ENCODE data around the gene ZCCHC7. TPM values are rescaled to one million over a fixed set of nuclear protein-coding genes. Genes with fewer than 3 reads are reported as not detected.
"Not testable (repeated sequence)": the region's sequence is repeated elsewhere in the genome, so short reads cannot be mapped to it uniquely, and the experiment has no call there.

The ZCCHC7 gene
- total and polyA plus RNA-seq, 4 experiments from 2014 or later: 30.1 to 43.9 (median 38.8) TPM

DNA sequence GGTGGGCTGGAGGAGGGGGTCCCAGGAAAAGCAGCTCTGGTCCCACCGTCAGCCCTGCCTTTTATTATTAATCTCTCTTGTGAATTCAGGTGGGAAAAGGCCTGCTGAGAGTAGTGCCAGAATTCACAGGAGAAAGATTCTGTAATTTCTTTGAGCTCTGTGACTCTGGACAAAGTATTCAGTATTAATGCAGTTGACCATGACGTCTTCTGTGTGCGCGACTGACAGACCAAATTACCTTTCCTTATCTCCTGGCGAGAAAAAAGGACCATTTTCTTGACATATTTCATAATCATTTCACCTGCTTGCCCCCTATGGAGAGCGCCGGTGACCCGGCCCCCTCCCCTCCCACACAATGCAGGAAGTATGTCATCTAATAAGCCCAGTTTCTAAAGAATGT lies 275.3 kb downstream of the ZCCHC7 start:
- Histone ChIP-seq H3K9me3 (ENCODE audit: control insufficient read depth in 1 of 2, low read length in 2 of 2) (no peaks in the 10 kb centered on the region), H3K36me3 (ENCODE audit: insufficient read depth, low read length) (no peaks in the 10 kb centered on the region), H3K4me1 (ENCODE audit: insufficient read depth, low read length) (no peaks in the 10 kb centered on the region), H3K4me3 (ENCODE audit: low read length in 2 of 2) (no peak overlapping the region), H3K27me3 (ENCODE audit: insufficient read depth, low read length) (no peaks in the 10 kb centered on the region), H3K27ac (ENCODE audit: low read depth, low read length) (no peak overlapping the region)
- ChIA-PET CTCF (ENCODE audit: partially characterized antibody) (interaction anchor here (0.7 kb wide), 1 partner anchor 70 kb away, joined by 3 read pairs; no protein-coding TSS in a partner anchor), POLR2A (ENCODE audit: partially characterized antibody) (no interaction called here)
- Mint-ChIP-seq H3K27ac (no peak overlapping the region), H3K27me3 (peaks cover 2% of the 10 kb centered on the region in 2 donors), H3K4me3 (no peak overlapping the region), H3K36me3 (no peaks in the 10 kb centered on the region), H3K9me3 (no peaks in the 10 kb centered on the region), H3K4me1 (no peaks in the 10 kb centered on the region)
- DNase-seq: no peak
- intact Hi-C loops (cut with micrococcal nuclease): no loop called here

DNA sequence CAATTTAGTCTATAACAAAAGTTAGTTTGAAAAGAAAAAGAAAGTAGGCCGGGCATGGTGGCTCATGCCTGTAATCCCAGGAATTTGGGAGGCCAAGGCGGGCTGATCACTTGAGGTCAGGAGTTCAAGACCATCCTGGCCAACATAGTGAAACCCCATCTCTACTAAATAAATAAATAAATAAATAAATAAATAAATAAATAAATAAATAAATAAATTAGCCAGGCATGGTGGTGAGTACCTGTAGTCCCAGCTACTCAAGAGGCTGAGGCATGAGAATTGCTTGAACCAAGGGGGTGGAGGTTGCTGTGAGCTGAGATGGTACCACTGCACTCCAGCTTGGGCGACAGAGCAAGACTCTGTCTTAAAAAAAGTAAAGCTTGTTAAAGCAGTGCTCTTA lies 277.6 kb downstream of the ZCCHC7 start:
- H3K27me3 ChIP-seq (ENCODE audit: insufficient read depth, low read length); H3K27ac ChIP-seq (ENCODE audit: low read depth, low read length); H3K4me1 Mint-ChIP-seq; intact Hi-C loops (cut with micrococcal nuclease); H3K27me3 Mint-ChIP-seq; POLR2A ChIA-PET (ENCODE audit: partially characterized antibody); H3K4me1 ChIP-seq (ENCODE audit: insufficient read depth, low read length); DNase-seq; H3K9me3 Mint-ChIP-seq; H3K4me3 ChIP-seq (ENCODE audit: low read length in 2 of 2); H3K27ac Mint-ChIP-seq; H3K36me3 ChIP-seq (ENCODE audit: insufficient read depth, low read length); H3K36me3 Mint-ChIP-seq; H3K9me3 ChIP-seq (ENCODE audit: control insufficient read depth in 1 of 2, low read length in 2 of 2); H3K4me3 Mint-ChIP-seq: not testable (repeated sequence)
- CTCF ChIA-PET (ENCODE audit: partially characterized antibody): interaction anchor here (1.0 to 1.2 kb wide), 3 partner anchors 10 to 525 kb away, joined by 3 to 4 read pairs (median 3); no protein-coding TSS in a partner anchor

DNA sequence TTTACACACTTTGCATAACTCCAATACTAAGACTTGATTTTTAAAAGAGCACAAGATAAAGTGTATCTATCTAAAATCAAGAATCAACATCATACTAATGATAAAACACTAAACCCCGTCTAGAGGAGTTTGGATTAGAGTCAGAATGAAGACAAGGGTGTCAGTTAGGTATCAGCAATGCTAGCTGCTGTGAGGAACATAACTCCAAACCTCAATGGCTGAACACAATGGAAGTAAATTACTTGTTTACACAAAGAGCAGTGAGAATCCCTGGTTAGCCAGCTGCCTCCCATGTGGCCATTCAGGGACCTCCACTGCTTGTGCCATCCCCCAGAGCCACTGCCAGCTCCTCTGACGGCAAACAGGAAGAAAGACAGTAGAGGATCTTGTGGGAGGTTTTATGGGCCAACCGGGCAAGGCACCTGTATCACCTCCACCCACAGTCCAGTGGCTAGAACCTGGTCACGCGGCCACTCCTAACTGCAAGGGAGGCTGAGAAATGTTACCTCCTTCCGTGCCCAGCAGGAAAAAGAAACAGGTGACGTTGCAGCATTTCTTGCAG lies 278.2 kb downstream of the ZCCHC7 start:
- H3K9me3 Mint-ChIP-seq: no peaks in the 10 kb centered on the region
- no peak for DNase-seq
- CTCF ChIA-PET (ENCODE audit: partially characterized antibody): interaction anchor here (1.0 to 1.2 kb wide), 3 partner anchors 9 to 525 kb away, joined by 3 to 4 read pairs (median 3); no protein-coding TSS in a partner anchor
- Histone ChIP-seq H3K27me3 (ENCODE audit: insufficient read depth, low read length) (no peaks in the 10 kb centered on the region), H3K36me3 (ENCODE audit: insufficient read depth, low read length) (no peaks in the 10 kb centered on the region), H3K4me1 (ENCODE audit: insufficient read depth, low read length) (no peaks in the 10 kb centered on the region), H3K4me3 (ENCODE audit: low read length in 2 of 2) (no peak overlapping the region), H3K9me3 (ENCODE audit: control insufficient read depth in 1 of 2, low read length in 2 of 2) (no peaks in the 10 kb centered on the region), H3K27ac (ENCODE audit: low read depth, low read length) (no peak overlapping the region)
- H3K27ac Mint-ChIP-seq: no peak overlapping the region
- H3K27me3 Mint-ChIP-seq: peaks cover 2 to 3% of the 10 kb centered on the region in 2 donors
- POLR2A ChIA-PET (ENCODE audit: partially characterized antibody): no interaction called here
- H3K4me1 Mint-ChIP-seq: no peaks in the 10 kb centered on the region
- intact Hi-C loops (cut with micrococcal nuclease): no loop called here
- no peaks in the 10 kb centered on the region for H3K36me3 Mint-ChIP-seq
- no peak overlapping the region for H3K4me3 Mint-ChIP-seq

DNA sequence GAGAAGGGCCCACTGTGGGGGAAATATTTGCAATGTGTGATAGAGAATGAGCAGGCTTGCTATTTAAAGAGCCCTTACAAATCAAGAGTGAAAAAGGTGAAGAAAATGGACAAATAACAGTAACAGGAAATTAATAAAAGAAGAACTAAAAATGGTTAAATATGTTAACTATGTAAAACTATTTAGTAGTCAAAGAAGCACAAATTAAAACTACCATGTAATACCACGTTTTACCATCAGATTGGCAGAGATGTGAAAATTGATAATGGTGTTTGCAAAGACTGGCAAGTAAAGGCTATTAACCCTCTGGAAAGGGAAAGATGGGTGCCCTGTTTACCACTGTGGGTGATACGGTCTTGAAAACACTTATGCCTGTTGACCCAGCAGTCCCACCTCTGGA lies 279.0 kb downstream of the ZCCHC7 start:
- no peaks in the 10 kb centered on the region for H3K36me3 Mint-ChIP-seq
- POLR2A ChIA-PET (ENCODE audit: partially characterized antibody): no interaction called here
- DNase-seq: no peak
- intact Hi-C loops (cut with micrococcal nuclease): no loop called here
- CTCF ChIA-PET (ENCODE audit: partially characterized antibody): no interaction called here
- H3K4me1 Mint-ChIP-seq: no peaks in the 10 kb centered on the region
- H3K9me3 Mint-ChIP-seq: no peaks in the 10 kb centered on the region
- H3K27me3 Mint-ChIP-seq: peaks cover 2 to 3% of the 10 kb centered on the region in 2 donors
- Histone ChIP-seq H3K4me1 (ENCODE audit: insufficient read depth, low read length) (no peaks in the 10 kb centered on the region), H3K27me3 (ENCODE audit: insufficient read depth, low read length) (no peaks in the 10 kb centered on the region), H3K27ac (ENCODE audit: low read depth, low read length) (no peak overlapping the region), H3K4me3 (ENCODE audit: low read length in 2 of 2) (no peak overlapping the region), H3K36me3 (ENCODE audit: insufficient read depth, low read length) (no peaks in the 10 kb centered on the region), H3K9me3 (ENCODE audit: control insufficient read depth in 1 of 2, low read length in 2 of 2) (no peaks in the 10 kb centered on the region)
- no peak overlapping the region for H3K4me3 Mint-ChIP-seq
- no peak overlapping the region for H3K27ac Mint-ChIP-seq

DNA sequence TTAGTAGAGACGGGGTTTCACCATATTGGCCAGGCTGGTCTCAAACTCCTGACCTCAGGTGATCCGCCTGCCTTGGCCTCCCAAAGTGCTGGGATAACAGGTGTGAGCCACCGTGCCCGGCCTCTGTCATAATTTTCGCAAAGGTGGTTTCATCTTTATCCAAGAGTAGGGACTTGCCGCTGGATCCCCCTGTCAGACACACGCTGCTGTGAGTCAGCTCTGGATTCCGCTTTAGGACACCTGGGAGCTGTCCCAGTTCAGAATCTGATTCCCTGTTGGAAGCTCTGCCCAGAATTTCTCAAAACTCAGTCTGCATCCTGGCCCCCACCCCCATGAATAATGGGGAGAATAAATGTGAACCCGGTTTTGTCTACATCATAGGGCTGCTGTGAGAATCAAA lies 284.2 kb downstream of the ZCCHC7 start:
- H3K4me3 ChIP-seq (ENCODE audit: low read length in 2 of 2): no peak overlapping the region
- H3K9me3 Mint-ChIP-seq: no peaks in the 10 kb centered on the region
- no peaks in the 10 kb centered on the region for H3K27me3 ChIP-seq (ENCODE audit: insufficient read depth, low read length)
- no peaks in the 10 kb centered on the region for H3K36me3 Mint-ChIP-seq
- no peaks in the 10 kb centered on the region for H3K9me3 ChIP-seq (ENCODE audit: control insufficient read depth in 1 of 2, low read length in 2 of 2)
- H3K4me1 Mint-ChIP-seq: peaks cover 10 to 17% (median 11%) of the 10 kb centered on the region in 4 donors
- no peak for DNase-seq
- peaks cover 11% of the 10 kb centered on the region for H3K4me1 ChIP-seq (ENCODE audit: insufficient read depth, low read length)
- ChIA-PET POLR2A (ENCODE audit: partially characterized antibody) (no interaction called here), CTCF (ENCODE audit: partially characterized antibody) (interaction anchor here (1.1 kb wide), 1 partner anchor 14 kb away, joined by 5 read pairs; no protein-coding TSS in a partner anchor)
- H3K36me3 ChIP-seq (ENCODE audit: insufficient read depth, low read length): no peaks in the 10 kb centered on the region
- peaks cover 0 to 3% of the 10 kb centered on the region in 2 donors for H3K27me3 Mint-ChIP-seq
- intact Hi-C loops (cut with micrococcal nuclease): no loop called here
- no peak overlapping the region for H3K27ac Mint-ChIP-seq
- H3K4me3 Mint-ChIP-seq: no peak overlapping the region
- no peak overlapping the region for H3K27ac ChIP-seq (ENCODE audit: low read depth, low read length)

DNA sequence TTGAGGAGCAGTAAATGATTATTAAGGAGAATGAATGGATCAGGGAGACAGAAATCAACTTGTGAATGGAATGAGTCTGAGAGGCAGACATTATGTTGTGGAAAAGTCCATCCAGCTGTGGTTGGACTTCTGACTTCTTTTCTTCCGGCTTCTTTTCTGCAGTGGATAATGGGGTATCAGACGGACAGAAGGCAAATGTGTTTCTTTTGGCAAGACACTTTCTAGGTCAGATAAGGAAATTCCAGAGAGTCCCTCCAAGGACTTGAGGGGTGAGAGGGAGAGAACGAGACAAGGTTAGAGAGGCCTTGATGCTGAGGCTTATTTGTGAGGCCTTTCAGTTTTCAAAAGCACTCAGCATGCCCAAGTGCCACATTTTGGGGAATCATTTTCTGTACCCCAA lies 285.0 kb downstream of the ZCCHC7 start:
- DNase-seq: no peak
- H3K9me3 ChIP-seq (ENCODE audit: control insufficient read depth in 1 of 2, low read length in 2 of 2): no peaks in the 10 kb centered on the region
- H3K4me1 Mint-ChIP-seq: peaks cover 14 to 23% (median 17%) of the 10 kb centered on the region in 4 donors
- no peaks in the 10 kb centered on the region for H3K36me3 ChIP-seq (ENCODE audit: insufficient read depth, low read length)
- H3K9me3 Mint-ChIP-seq: no peaks in the 10 kb centered on the region
- no peak overlapping the region for H3K4me3 Mint-ChIP-seq
- intact Hi-C loops (cut with micrococcal nuclease): no loop called here
- H3K4me1 ChIP-seq (ENCODE audit: insufficient read depth, low read length): peaks cover 18% of the 10 kb centered on the region
- H3K27me3 Mint-ChIP-seq: peaks cover 0 to 2% of the 10 kb centered on the region in 2 donors
- ChIA-PET CTCF (ENCODE audit: partially characterized antibody) (interaction anchor here (1.1 kb wide), 1 partner anchor 13 kb away, joined by 5 read pairs; no protein-coding TSS in a partner anchor), POLR2A (ENCODE audit: partially characterized antibody) (no interaction called here)
- H3K27ac ChIP-seq (ENCODE audit: low read depth, low read length): no peak overlapping the region
- no peak overlapping the region for H3K27ac Mint-ChIP-seq
- no peaks in the 10 kb centered on the region for H3K36me3 Mint-ChIP-seq
- H3K27me3 ChIP-seq (ENCODE audit: insufficient read depth, low read length): no peaks in the 10 kb centered on the region
- no peak overlapping the region for H3K4me3 ChIP-seq (ENCODE audit: low read length in 2 of 2)

DNA sequence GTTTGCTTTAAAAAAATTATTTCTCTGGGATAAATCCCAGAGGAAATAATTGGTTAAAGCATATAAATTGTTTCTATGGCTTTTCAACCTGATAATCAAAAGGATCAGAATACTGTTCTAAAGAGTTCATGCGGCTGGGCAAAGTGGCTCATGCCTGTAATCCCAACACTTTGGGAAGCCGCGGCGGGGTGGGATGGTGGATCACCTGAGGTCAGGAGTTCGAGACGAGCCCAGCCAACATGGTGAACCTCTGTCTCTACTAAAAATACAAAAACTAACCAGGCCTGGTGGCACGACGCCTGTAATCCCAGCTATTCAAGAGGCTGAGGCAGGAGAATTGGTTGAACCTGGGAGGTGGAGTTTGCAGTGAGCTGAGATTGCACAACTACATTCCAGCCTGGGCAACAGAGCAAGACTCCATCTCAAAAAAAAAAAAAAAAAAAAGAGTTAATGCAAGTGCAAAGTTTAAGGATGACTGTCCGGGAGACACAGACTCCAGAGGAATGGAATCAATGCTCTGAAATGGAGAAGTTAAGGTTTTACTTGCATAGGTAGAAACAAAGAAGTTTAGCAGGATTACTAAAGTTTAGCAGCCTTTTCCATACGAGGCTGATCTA lies 285.5 kb downstream of the ZCCHC7 start:
- Histone ChIP-seq H3K4me1 (ENCODE audit: insufficient read depth, low read length) (peaks cover 20% of the 10 kb centered on the region), H3K4me3 (ENCODE audit: low read length in 2 of 2) (no peak overlapping the region), H3K9me3 (ENCODE audit: control insufficient read depth in 1 of 2, low read length in 2 of 2) (no peaks in the 10 kb centered on the region), H3K27me3 (ENCODE audit: insufficient read depth, low read length) (no peaks in the 10 kb centered on the region), H3K36me3 (ENCODE audit: insufficient read depth, low read length) (no peaks in the 10 kb centered on the region), H3K27ac (ENCODE audit: low read depth, low read length) (no peak overlapping the region)
- no peaks in the 10 kb centered on the region for H3K27me3 Mint-ChIP-seq
- H3K9me3 Mint-ChIP-seq: no peaks in the 10 kb centered on the region
- peaks cover 14 to 25% (median 18%) of the 10 kb centered on the region in 4 donors for H3K4me1 Mint-ChIP-seq
- no peak overlapping the region for H3K4me3 Mint-ChIP-seq
- DNase-seq: no peak
- H3K36me3 Mint-ChIP-seq: no peaks in the 10 kb centered on the region
- POLR2A ChIA-PET (ENCODE audit: partially characterized antibody): no interaction called here
- no peak overlapping the region for H3K27ac Mint-ChIP-seq
- intact Hi-C loops (cut with micrococcal nuclease): no loop called here
- CTCF ChIA-PET (ENCODE audit: partially characterized antibody): interaction anchor here (0.8 kb wide), 1 partner anchor 533 kb away, joined by 3 read pairs; no protein-coding TSS in a partner anchor

Measured in CD4-positive, alpha-beta memory T cell (primary cell).